Measurements from ENCODE around the gene CD101. TPM values are rescaled to one million over a fixed set of nuclear protein-coding genes. Genes with fewer than 3 reads are reported as not detected.
"Not testable (repeated sequence)": the region's sequence is repeated elsewhere in the genome, so short reads cannot be mapped to it uniquely, and the experiment has no call there.

The CD101 gene
- total RNA-seq, 2 donors from 2014 or later = 0.26 to 0.33 TPM

DNA sequence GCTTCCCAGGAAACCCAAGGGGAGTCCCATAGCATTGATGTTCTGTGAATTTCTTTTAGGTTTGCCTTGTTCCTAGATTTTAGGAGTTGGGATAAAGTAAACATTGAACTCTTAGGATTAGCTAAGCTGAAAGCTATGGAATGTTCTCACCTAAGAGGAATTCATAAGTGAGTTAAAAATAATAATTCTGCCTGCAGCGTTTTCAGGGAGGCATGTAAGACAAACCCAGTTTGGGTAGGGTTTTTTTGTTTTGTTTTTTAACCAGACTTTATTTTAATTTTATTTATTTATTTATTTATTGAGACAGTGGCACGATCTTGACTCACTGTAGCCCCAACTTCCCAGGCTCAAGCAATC, 28.9 kb upstream of the CD101 start:
- no peaks in the 10 kb centered on the region for H3K27me3 ChIP-seq
- peak overlapping the region in 1 of 4 donors; percentile 60 for H3K27ac ChIP-seq
- TF ChIP-seq, protein P1, sequence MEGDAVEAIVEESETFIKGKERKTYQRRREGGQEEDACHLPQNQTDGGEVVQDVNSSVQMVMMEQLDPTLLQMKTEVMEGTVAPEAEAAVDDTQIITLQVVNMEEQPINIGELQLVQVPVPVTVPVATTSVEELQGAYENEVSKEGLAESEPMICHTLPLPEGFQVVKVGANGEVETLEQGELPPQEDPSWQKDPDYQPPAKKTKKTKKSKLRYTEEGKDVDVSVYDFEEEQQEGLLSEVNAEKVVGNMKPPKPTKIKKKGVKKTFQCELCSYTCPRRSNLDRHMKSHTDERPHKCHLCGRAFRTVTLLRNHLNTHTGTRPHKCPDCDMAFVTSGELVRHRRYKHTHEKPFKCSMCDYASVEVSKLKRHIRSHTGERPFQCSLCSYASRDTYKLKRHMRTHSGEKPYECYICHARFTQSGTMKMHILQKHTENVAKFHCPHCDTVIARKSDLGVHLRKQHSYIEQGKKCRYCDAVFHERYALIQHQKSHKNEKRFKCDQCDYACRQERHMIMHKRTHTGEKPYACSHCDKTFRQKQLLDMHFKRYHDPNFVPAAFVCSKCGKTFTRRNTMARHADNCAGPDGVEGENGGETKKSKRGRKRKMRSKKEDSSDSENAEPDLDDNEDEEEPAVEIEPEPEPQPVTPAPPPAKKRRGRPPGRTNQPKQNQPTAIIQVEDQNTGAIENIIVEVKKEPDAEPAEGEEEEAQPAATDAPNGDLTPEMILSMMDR (IDR thresholded peaks at IDR 0.05) = no peak
- no peak for TF ChIP-seq POLR2A (IDR thresholded peaks at IDR 0.05)
- ATAC-seq (peak; percentile 73), DNase-seq (no peak)
- intact Hi-C loops (cut with DNase I) = no loop called here
- peaks cover 6% of the 10 kb centered on the region for H3K4me1 ChIP-seq
- WGBS, 2 donors = 70% methylated on average over 2 of the region's 2 CpGs
- H3K9me3 ChIP-seq = no peaks in the 10 kb centered on the region
- no peak overlapping the region for H3K4me3 ChIP-seq
- H3K36me3 ChIP-seq (replicated peaks in 1 of 2; ENCODE audit: insufficient read depth in 1 of 2, low read depth in 2 of 2) = peaks cover 0 to 2% of the 10 kb centered on the region in 2 donors

DNA sequence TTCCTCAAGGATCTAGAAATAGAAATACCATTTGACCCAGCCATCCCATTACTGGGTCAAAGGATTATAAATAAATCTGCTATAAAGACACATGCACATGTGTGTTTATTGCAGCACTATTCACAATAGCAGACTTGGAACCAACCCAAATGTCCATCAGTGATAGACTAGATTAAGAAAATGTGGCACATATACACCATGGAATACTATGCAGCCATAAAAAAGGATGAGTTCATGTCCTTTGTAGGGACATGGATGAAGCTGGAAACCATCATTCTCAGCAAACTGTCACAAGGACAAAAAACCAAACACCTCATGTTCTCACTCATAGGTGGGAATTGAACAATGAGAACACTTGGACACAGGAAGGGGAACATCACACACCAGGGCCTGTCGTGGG, 21.3 kb upstream of the CD101 start:
- H3K27ac ChIP-seq; H3K27me3 ChIP-seq; ATAC-seq; H3K36me3 ChIP-seq (replicated peaks in 1 of 2; ENCODE audit: insufficient read depth in 1 of 2, low read depth in 2 of 2); DNase-seq; H3K9me3 ChIP-seq; H3K4me3 ChIP-seq; intact Hi-C loops (cut with DNase I): not testable (repeated sequence)
- peaks cover 24% of the 10 kb centered on the region for H3K4me1 ChIP-seq
- 100% methylated on average over 1 of the region's 1 CpG for WGBS, 2 donors

- intact Hi-C loops (cut with DNase I) = no loop called here
- DNase-seq (no peak), ATAC-seq (no peak)
- Histone ChIP-seq H3K27ac (peak overlapping the region in 1 of 4 donors; percentile 35), H3K4me1 (peaks cover 28% of the 10 kb centered on the region), H3K36me3 (replicated peaks in 1 of 2; ENCODE audit: insufficient read depth in 1 of 2, low read depth in 2 of 2) (no peaks in the 10 kb centered on the region), H3K9me3 (no peaks in the 10 kb centered on the region), H3K27me3 (no peaks in the 10 kb centered on the region), H3K4me3 (no peak overlapping the region)
- TF ChIP-seq, protein P1 (IDR thresholded peaks at IDR 0.05) = no peak
- no peak for TF ChIP-seq POLR2A (IDR thresholded peaks at IDR 0.05)
- 39 to 58% methylated on average over 2 of the region's 2 CpGs for WGBS, 2 donors
Measured at GRCh38 chr1:116981521-116982037, 20.0 kb upstream of the CD101 start.

DNA sequence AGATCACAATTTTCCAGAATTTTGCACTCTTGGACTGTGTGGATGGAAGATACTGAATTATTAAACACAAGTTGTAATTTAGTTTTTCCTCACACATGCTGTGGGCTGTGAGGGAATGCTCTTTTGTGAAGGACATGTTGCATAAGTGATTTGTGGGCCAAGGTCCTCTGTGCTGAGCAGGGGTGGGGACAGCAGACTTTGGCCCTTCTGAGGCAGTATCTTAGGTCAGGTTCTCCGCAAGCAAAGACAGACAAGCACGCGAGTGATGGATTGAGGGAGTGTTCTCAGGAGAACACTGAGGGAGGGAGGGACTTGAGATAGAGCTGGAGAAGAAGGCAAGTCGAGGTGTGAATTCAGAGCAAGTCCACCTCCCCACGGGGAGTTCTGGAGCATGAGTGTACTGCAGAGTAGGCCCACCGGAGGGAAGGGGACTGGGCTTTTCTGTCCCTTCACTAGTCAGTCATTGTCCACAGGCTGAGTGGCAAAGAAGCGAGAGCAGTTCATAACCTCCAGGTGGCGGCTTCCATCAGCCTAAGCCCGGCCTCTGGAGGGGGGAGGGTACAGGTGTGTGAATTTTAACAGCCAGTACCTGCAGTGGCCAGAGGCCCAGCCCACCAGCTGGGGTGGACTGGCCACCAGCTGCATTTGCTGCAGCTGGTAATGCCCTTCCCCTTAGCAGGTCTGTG, 19.1 kb upstream of the CD101 start:
- intact Hi-C loops (cut with DNase I) = no loop called here
- Histone ChIP-seq H3K4me3 (no peak overlapping the region), H3K4me1 (peaks cover 37% of the 10 kb centered on the region), H3K27me3 (no peaks in the 10 kb centered on the region), H3K27ac (peak overlapping the region in 3 of 4 donors; percentile 11 to 61 (median 42)), H3K36me3 (replicated peaks in 1 of 2; ENCODE audit: insufficient read depth in 1 of 2, low read depth in 2 of 2) (no peaks in the 10 kb centered on the region), H3K9me3 (no peaks in the 10 kb centered on the region)
- TF ChIP-seq POLR2A (IDR thresholded peaks at IDR 0.05) = no peak
- TF ChIP-seq, protein P1 (IDR thresholded peaks at IDR 0.05) = peak in 4 of 7 experiments; percentile 9 to 46 (median 39)
- WGBS, 2 donors = 31 to 40% methylated on average over 7 to 9 of the region's 9 CpGs
- DNase-seq (peak; percentile 45 to 82 (median 70)), ATAC-seq (peak; percentile 77)

DNA sequence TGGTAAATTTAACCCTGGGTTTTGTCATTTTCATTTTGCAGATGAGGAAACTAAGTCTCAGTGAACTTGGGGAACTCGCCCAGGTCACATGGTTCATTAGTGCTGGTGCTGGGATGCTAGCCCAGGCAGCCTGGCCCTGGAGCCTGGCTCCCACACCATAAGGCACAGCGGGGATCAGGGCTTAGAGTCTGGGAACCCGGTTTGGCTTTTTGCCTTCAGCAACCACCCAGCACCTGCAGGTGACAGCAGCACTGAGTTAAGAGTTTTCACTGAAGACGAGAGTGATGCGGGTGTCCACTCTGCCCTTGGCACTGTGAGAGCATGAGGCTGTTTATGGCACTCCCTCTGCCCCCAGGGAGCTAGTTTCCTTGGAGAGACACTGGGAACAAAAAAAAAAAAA, 18.4 kb upstream of the CD101 start:
- DNase-seq (peak in 2 of 4 donors; percentile 29 to 45), ATAC-seq (peak; percentile 17)
- Histone ChIP-seq H3K4me1 (peaks cover 44% of the 10 kb centered on the region), H3K27me3 (no peaks in the 10 kb centered on the region), H3K36me3 (replicated peaks in 1 of 2; ENCODE audit: insufficient read depth in 1 of 2, low read depth in 2 of 2) (no peaks in the 10 kb centered on the region), H3K9me3 (no peaks in the 10 kb centered on the region), H3K27ac (peak overlapping the region in 3 of 4 donors; percentile 11 to 61 (median 42)), H3K4me3 (no peak overlapping the region)
- 45 to 58% methylated on average over 5 of the region's 5 CpGs for WGBS, 2 donors
- intact Hi-C loops (cut with DNase I) = no loop called here
- no peak for TF ChIP-seq POLR2A (IDR thresholded peaks at IDR 0.05)

DNA sequence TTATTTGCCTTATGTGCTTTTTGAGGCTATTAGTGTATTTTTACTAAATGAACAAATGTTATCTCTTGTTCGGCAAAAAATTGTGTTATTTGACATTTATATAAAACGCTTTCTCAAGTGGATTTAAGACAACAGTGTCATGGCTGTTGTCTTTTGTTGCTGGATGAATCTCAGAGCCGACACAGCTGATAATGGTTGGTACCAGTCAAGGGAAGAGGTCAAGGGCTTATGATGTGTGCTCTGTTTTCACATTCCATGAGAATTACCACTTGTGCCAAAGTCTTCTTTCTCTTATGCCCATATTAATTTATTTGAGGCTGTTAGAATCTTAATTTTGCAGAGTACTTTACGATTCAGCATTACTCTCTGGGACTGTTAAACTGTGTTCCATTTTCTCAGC, 17.9 kb upstream of the CD101 start:
- ATAC-seq (no peak), DNase-seq (no peak)
- Histone ChIP-seq H3K4me1 (peaks cover 49% of the 10 kb centered on the region), H3K4me3 (no peak overlapping the region), H3K27ac (no peak overlapping the region), H3K36me3 (replicated peaks in 1 of 2; ENCODE audit: insufficient read depth in 1 of 2, low read depth in 2 of 2) (no peaks in the 10 kb centered on the region), H3K9me3 (no peaks in the 10 kb centered on the region), H3K27me3 (no peaks in the 10 kb centered on the region)
- WGBS, 2 donors = 58 to 60% methylated on average over 4 of the region's 4 CpGs
- TF ChIP-seq, protein P1 (IDR thresholded peaks at IDR 0.05) = no peak
- no peak for TF ChIP-seq POLR2A (IDR thresholded peaks at IDR 0.05)
- intact Hi-C loops (cut with DNase I) = no loop called here

Measured in body of pancreas (tissue), 4 donors.